NCI-H524 treated with DMSO at 0.1 percent for 48 hours (cell line): ENCODE data around the gene LRRC63.
"Not testable (repeated sequence)": the region's sequence is repeated elsewhere in the genome, so short reads cannot be mapped to it uniquely, and the experiment has no call there.

Source experiments
- DNase-seq: peaks from one replicate; lab custom pipeline; 2025; lab: John Stamatoyannopoulos, UW

Gene LRRC63

DNA sequence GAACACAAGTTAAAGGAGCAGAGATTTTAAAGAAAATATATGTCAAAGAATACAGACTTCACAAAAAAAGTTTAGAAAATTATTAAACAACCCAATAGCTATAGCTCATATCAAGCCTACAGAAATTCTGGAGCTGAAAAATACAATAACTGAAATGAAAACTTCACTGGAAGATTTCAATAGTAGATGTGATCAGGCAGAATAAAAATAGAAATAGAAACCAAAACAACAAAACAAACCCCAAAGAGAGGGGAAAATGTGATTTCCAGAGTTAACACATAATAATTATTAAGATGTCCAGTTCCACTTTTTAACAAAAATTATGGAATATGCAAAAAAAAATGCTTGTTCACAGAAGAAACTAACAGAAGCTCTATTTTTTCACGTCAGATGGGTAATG lies 23.6 kb downstream of the LRRC63 start:
- no peak for DNase-seq

DNA sequence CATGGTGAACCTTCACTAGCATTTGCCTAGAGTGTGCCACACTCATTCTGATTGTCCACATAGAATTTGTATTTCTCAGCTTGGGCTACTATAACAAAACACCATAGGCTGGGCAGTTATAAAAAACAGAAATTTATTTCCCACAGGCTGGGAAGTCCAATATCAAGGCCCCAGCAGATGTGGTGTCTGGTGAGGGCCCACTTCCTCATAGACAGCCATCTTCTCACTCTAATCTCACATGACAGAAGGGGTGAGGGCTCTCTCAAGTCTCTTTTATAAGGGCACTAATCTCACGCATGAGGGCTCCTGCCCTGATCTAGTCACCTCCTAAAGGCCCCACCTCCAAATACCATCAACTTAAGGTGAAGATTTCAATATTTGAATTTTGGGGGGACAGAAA lies 53.6 kb downstream of the LRRC63 start:
- no peak for DNase-seq

DNA sequence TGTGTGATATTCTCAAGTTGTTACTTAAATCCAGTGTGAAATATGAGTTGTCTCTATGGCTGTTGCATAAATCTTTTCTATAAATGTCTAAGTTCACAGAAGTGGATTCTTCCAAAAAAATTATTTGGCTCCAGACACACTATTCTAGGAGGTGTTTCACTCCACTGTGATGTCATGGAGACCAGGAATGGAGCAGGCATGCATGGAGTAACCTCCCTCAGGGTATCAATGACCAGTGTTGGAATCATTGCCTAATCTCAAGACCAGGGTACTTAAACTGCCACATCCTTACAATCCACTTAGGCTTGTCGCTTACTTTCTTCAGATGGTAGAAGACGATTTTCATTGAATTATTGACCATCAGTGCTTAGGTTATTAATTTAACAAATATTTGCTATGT lies 55.4 kb downstream of the LRRC63 start:
- DNase-seq: no peak

DNA sequence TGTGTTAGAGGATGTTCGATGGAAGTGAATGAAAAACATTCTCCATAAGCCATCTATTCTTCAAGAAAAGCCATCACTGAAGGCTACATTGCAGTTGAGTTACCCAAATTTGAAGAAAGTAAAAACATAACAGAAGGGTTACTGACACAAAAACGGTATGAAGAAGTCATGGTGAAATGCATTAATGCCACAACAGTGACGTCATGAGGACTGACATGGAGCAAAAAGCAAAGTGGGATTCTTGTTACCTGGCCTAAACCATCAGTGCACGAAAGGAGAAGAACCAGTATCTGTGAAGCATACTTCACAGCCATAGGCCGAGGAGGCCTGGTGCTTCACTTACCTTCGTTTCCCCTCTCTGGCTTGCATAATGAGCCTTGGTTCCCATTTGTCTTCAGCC lies 58.7 kb downstream of the LRRC63 start:
- DNase-seq: no peak

DNA sequence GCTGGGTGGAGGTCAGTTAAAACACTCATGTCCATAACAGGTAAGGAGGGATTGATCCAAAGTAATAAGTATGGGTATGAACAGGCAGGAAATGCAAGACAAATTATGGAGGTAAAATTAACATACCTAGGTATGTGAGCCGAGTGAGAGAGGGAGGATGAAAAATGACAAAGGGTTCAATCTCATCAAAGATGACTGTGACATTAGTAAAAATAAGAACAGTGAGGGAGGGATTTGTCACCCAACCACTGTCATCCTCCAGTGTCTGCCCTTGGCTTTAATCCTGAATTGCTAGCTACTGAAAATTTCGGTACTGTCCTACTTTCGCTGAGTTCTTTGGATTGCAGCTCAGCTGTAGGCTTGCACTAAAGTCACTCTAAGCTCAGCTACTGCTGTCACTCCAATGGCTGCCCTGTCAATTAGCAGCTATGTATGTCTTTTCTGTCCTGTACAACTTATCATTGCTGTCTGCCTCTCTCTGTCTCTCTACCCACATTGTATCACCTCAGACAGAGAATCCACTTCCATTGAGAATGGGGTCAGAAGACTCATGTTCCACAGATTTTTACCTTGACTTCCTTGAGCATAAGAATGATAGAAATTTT lies 62.5 kb downstream of the LRRC63 start:
- DNase-seq: no peak

DNA sequence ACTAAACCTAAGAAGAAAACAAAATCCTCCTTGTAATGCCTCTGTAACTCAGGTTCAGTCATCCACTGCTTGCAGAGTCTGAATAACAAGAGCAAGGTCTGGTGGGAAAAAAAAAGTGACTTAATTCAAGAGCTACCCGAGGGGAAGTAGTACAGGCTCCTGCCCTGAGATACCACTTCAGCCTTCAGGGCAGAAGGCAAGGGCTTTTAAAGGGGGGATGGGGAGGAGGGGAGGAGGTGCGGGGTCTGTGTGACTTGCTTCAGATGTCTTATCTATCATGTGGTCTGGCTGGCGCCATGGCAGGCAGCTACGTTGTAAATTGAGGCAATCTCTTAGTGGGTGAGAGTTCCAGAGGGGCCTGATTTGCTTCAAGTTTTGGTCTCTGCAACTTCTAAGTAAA lies 66.7 kb downstream of the LRRC63 start:
- no peak for DNase-seq

DNA sequence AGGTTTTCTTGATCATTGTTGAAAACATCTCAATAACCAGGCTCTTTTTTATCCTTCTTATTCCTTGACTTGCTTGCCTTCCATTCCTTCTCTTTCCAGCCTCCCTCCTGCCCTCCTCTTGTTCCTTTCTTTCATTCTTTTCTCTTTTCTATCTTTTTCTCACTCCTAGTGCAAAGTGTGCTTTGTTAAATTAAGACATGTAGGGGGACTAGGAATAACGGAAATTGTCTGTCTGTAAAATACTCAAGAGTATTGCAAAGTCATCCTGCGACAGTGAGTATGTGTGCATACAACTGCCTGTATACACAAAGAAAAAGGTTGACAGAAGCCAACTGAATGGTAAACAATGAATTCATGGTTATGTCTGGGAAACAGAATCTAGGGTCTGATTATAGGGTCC lies 70.1 kb downstream of the LRRC63 start:
- DNase-seq: no peak

DNA sequence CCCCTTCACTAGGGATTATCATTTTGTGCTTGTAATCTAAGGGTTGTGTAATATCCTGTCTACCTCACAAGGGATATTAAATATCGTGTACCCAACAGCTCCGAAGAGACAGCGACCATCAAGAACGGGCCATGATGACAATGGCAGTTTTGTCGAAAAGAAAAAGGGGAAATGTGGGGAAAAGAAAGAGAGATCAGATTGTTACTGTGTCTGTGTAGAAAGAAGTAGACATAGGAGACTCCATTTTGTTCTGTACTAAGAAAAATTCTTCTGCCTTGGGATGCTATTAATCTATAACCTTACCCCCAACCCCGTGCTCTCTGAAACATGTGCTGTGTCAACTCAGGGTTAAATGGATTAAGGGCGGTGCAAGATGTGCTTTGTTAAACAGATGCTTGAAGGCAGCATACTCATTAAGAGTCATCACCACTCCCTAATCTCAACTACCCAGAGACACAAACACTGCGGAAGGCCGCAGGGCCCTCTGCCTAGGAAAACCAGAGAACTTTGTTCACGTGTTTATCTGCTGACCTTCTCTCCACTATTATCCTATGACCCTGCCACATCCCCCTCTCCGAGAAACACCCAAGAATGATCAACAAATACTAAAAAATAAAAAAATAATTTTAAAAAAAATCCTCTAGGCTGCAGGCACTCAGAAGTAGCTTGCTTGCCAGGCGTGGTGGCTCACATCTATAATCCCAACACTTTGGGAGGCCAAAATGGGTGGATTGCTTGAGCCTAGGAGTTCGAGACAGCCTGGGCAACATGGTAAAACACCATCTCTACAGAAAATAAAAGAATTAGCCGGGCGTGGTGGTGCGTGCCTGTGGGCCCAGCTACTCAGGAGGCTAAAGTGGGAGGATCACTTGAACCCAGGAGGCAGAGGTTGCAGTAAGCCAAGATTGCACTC lies 72.4 kb downstream of the LRRC63 start:
- not testable (repeated sequence) for DNase-seq

DNA sequence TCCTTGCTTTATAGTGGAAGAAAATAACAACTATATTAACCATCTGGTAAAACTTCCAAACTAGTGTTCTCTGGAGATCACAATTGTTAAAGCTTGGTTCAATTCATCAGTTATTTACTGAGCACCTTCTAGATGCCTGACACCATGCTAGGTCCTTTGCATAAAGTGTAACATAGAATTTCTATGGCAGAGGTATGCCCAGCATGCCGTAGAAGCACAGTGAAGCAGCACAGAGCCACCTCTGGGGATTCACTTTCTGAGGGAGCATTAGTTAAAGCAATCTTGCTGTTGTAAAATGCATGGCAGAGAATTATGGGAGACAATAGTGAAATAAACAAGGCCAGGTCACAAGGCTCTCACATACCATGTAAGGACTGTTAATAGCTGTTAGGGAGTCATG lies 75.2 kb downstream of the LRRC63 start:
- DNase-seq: no peak

DNA sequence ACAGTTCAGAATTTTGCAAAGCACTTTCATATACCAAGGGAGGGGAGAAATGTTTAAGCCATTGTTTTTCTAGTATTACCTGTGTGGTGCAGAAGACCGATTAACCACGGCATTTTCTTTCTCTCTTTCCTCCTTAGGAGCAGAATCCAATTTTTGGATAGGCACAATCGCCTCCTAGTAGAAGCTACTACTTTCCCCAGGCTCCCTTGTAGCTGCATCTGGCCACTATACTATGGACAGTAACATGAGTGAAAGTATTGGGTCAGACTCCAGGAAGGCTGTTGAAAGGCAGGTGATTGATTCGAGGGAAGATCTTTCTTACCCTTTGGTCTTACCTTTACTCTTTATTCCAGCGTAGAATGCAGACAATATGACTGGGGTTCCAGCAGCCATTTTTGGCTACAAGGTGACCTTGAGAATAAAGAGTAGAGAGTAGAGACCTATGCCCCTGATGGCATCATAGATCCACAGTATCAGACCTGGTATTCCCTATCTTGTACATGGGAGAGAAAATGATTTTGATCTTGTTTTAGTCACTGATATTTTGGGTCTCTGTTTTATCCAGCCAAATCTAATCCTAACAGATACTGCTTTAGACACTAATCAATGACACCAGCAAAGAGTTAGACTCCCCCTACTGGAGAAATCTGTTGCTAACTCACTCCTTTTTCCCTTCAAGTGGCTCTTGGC lies 77.0 kb downstream of the LRRC63 start:
- DNase-seq: peak; percentile 12

DNA sequence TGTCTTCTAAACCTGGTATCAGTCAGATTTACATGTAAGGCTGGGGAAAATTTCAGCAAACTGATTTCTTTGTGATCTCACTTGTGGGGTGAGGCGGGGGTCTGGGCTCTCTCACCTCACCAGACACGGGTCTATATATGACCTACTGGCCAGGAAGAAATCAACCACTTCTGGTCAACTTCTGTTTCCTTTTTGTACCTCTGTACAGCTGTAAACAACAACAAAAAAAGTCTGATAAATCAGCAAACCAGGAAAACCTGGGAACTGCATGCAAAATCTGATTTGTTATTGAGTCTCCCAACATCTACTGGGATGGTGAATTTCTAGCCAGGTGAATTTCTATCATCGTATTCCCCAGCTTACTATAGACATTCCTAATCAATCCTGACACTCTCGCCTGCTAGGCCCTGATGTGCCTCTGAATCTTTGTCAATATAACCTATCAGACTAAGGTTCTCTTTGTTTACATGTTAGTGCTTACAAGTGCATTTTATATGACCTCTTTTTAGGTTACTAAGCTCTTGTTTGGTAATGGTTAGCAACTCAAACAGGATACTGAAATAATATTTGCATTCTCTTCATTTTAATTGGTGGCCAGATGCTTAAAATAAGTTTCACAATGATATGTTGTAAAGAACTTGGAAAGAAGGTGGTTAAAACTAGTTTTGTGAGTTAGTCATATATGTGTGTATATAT lies 77.7 kb downstream of the LRRC63 start:
- DNase-seq: no peak

DNA sequence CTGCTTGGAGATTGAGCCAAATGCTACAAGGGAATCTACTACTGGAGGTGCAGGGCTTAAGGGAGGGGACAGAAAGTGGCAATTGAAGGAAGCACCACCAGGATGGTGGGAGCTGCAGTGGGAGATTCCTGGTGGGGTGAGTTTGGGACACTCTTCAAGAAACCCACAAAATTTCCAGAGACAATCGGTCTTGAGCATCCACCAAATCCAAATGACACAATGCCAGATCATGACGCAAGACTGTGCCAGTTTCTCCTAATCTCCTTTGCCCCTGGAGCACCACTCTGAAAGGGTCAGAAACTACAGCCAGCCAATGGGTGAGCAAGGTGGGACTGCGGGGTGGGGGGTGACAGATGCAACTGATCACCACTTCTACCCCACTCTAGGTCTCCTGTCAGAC lies 78.7 kb downstream of the LRRC63 start:
- DNase-seq: no peak

DNA sequence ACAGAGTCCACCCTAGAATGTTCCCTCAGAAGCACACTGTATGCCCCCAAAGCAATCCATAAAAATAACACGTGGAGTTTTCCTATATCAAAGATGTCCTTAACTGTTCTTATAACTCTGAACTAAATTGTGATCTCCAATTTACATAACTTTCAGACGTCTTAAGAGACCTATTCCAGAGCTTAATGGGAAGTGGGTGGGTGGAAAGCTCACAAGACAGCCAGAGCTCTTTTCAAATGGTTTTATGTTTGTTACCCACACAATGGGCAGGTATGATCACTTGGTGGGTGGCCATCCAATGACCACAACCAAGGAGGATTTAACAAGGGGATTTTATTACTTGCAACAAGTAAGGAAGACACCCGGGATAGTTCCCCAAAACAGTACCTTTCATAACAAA lies 81.7 kb downstream of the LRRC63 start:
- DNase-seq: no peak

DNA sequence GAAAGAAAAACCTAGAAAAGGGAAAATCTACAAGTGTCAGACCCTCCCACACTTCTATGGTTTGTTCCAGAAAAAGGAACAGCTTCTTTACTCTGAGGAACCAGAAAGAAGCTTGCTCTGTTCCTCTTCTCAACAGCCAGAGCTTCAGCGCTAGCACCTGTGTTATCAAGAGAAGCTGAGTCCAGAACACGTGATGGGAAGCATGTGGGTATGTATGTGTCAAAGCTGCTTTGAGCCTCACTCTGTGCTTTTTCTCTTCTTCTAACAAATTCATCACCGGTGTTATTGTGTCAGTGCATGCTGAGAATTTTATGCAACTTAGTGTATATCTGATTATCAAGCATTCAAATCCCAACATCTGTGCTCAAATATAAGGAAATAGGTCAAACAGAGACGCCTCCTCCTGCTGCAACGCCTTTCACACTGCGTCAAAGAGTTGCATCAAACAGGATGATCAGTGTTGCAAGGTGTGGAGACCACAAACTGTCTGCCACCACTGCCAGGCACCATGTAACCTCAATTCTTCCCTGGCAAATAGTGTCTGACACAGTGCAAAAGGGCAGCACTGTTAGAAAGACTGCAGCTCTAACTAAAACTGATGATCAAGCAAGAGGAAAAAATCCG lies 83.9 kb downstream of the LRRC63 start:
- DNase-seq: no peak

DNA sequence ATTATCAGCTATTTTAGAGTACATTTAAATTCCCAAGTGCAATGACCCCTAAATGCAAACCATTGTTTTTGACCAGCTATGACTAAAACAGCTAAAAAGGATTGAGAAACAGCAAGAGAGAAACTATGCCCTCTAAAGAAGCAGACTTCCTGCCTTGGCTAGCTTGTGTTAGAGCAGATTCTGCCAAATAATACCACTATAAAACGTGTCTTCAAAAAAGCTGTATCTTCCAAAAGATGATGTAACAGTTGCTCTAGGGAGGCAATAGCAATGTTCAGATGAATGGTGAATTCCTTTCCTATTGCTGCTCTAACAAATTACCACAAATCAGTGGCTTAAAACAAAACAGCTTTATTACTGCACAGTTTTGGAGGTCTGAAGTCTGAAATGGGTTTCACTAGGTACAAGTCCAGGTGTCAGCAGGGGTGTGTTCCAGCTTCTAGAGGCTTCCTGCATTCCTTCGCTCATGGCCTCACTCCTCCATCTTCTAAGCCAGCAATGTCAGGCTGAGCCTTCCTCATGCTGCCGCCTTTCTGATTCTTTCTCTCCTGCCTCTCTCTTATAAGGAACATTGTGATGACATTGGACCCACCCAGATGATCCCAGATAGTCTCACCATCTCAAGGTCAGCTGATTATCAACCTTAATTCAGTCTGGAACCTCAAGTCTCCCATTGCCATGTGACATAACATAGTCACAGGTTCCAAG lies 84.5 kb downstream of the LRRC63 start:
- no peak for DNase-seq

DNA sequence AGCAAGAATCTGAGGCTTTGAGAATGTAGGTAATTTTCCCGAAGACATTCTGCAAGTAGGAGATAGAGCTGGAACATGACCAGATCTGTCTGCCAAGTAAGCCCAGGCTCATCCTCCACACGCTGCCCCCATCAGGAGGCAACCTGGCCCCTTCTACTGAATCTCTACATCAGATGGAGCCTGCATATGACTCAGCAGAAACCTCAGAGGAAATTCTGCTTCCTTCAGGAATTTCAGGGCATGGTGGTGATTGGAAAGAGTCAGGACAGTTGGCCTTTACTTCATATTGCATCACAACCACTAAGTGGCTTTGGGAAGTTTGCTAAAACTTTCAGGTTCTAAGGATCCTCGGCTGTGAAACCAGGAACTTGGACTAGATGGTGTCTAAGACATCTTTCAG lies 85.2 kb downstream of the LRRC63 start:
- no peak for DNase-seq

DNA sequence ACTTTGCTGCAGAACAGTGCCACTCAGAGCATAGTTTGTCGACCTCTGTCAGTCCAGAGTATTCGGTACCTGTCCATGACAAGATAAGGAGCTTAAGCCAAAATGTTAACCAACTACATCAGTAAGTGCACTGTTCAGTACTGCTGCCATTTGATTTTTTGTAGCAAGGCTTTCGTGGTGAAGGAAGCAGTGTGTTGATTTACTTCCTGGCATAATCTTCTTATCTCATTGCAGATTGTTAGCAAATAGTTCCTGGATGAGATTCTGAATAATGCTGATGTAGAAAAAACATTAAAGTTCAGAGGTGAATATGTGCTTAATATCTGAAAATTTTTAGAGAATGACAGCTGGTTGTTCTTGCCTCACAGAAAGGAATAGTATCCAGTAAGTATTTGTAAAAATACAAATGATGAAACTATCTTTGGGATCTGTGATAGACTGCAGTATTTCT lies 85.7 kb downstream of the LRRC63 start:
- no peak for DNase-seq

DNA sequence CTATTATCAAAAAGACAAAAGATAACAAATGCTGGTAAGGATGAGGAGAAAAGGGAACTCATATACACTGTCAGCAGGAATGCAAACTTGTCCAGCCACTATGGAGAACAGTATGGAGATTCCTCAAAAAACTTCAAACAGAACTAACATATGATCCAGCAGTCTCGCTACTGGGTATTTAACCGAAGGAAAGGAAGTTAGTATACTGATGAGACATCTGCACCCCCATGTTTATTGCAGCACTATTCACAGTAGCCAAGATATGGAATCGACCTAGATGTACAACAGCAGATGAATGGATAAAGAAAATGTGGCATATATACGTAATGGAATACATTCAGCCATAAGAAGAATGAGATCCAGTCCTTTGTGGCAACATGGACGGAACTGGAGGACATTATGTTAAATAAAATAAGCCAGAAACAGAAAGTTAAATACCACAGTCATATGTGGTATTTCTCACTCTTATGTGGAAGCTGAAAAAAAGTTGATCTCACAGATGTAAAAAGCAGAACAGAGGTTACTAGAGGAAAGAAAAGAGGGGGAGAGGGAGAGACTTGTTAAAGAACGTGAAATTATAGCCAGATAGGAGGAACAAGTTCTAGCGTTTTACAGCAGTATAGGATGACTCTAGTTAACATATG lies 92.1 kb downstream of the LRRC63 start:
- no peak for DNase-seq

DNA sequence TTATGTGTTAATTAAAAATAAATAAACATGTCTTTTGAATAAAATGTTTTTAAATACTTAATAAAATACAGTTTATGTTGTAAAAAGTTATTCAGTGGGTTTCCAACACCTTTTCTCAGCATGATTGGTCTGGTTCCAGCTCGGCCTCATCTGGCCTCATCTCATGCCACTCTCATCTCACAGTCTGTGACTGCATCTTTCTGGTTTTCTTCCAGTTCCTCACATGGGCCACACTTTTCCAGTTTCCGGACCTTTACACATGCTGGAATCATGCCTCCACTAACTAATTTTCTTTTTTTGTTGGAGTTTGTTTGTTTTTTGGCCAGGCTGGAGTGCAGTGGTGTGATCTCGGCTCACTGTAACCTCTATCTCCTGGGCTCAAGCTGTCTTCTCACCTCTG lies 92.8 kb downstream of the LRRC63 start:
- no peak for DNase-seq

DNA sequence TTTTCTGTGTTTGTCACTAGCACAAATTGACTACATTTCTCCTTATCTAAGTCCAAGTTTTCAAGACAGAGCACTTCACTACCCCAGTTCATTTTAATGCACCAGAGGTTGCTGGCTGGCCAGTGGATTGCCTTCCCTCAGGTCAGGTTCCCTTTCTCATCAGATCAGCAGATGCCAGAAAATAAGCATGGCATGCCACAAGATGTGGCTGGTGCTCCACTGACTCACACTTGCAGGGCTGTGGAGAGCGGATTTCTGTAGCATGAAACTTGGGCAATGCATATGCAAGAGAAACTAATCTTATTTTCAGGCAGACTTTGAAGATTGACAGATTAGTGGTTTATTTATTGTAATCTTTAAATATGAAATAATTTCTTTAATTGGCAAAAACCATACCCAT lies 95.8 kb downstream of the LRRC63 start:
- no peak for DNase-seq

DNA sequence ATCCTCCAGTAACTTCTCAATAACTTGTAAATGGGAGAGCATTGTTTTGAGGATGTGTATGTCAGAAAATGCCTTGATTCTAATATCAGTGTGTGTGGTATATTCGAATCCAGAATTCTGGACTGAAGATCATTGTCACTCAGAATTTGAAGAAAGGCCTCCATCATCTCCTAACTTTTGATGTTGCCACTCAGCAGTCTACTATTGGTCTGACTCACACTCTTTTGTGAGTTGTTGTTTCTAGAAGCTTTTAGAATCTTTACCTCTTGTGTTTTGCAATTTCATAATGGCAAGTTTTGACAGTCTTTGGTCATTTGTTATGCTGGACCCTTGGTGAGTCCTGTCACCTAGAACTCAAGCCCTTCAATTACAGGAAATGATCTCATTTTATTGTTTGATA lies 98.3 kb downstream of the LRRC63 start:
- no peak for DNase-seq
